B cell (primary cell): ENCODE results near the gene ILF3. TPM values are rescaled to one million over a fixed set of nuclear protein-coding genes. Genes with fewer than 3 reads are reported as not detected.

Experiments used
- ATAC-seq: fragments of 200-7000 bp; cut with Tn5 transposase; one replicate; pipeline ENCODE4 v1.10.0; 2021; ENCODE audit warnings: low read depth, mild to moderate bottlenecking, moderate number of reproducible peaks, moderate library complexity
- CTCF ChIA-PET: fragments of 350-600 bp; sonication (Branson Sonifier 250); formaldehyde crosslinking; loops from one replicate; lab custom pipeline; 2021; ENCODE audit warnings: antibody characterized with exemption, inconsistent platforms; lab: Charles Lee
- POLR2A ChIA-PET: fragments of 350-600 bp; sonication (Branson Sonifier 250); formaldehyde crosslinking; loops from one replicate; lab custom pipeline; 2021; ENCODE audit warnings: antibody characterized with exemption; lab: Charles Lee
- DNase-seq: peaks from one replicate; pipeline ENCODE4 v3.0.0; 2013
- H2AFZ ChIP-seq: 2 replicates; pipeline ENCODE4 v1.6.1; 2012; ENCODE audit warnings: mild to moderate bottlenecking, low read depth, low read length; ENCODE audit not compliant: insufficient read depth, poor library complexity, severe bottlenecking
- H3K27ac ChIP-seq, 2 donors: 1 replicate in 1 of 2; 2 replicates in 1 of 2; pipeline ENCODE4 v1.5.1; 2012 to 2013; ENCODE audit warnings: low read length in 2 of 2, mild to moderate bottlenecking in 2 of 2, moderate library complexity in 1 of 2
- H3K27me3 ChIP-seq, 4 experiments: fragments of 200-600 bp in 1 of 4; sonication (generic) in 1 of 4; replicated peaks in 1 of 4; 1 replicate in 2 of 4; 2 replicates in 2 of 4; pipeline versions ENCODE4 v1.6.1 to v1.7.0; 2013 to 2016; ENCODE audit warnings: low read length in 3 of 4, mild to moderate bottlenecking in 2 of 4, mixed read lengths in 1 of 4, moderate library complexity in 1 of 4; ENCODE audit not compliant: insufficient read depth in 4 of 4, control insufficient read depth in 3 of 4; ENCODE audit errors: control extremely low read depth in 1 of 4
- H3K36me3 ChIP-seq, 2 experiments: replicated peaks in 1 of 2; 1 replicate in 1 of 2; 2 replicates in 1 of 2; pipeline versions ENCODE4 v1.6.1 to v1.7.1; 2013; ENCODE audit warnings: low read length in 1 of 2; ENCODE audit not compliant: insufficient read depth in 2 of 2, control insufficient read depth in 1 of 2; ENCODE audit errors: control extremely low read depth in 1 of 2, extremely low read depth in 1 of 2
- H3K4me1 ChIP-seq, 2 donors: fragments of 200-600 bp in 1 of 2; sonication (generic) in 1 of 2; 1 replicate in 1 of 2; 2 replicates in 1 of 2; pipeline versions ENCODE4 v1.5.1 to v1.6.1; 2013 to 2017; ENCODE audit warnings: low read length in 2 of 2; ENCODE audit not compliant: control insufficient read depth in 2 of 2, insufficient read depth in 2 of 2
- H3K4me2 ChIP-seq: replicated peaks from 2 replicates; pipeline ENCODE3; 2012; ENCODE audit warnings: mild to moderate bottlenecking, low read depth, low read length; ENCODE audit not compliant: poor library complexity, severe bottlenecking
- H3K4me3 ChIP-seq, 5 experiments: fragments of 200-600 bp in 1 of 5; sonication (generic) in 1 of 5; 1 replicate in 3 of 5; 2 replicates in 2 of 5; pipeline versions ENCODE4 v1.5.1 to v1.7.0; 2011 to 2016; ENCODE audit warnings: low read length in 4 of 5, mild to moderate bottlenecking in 4 of 5, low read depth in 2 of 5, control low read depth in 1 of 5, moderate library complexity in 1 of 5; ENCODE audit not compliant: insufficient read depth in 1 of 5; ENCODE audit errors: control extremely low read depth in 1 of 5, extremely low read depth in 1 of 5
- H3K79me2 ChIP-seq: fragments of 200-600 bp; sonication (generic); one replicate; pipeline ENCODE4 v1.6.0; 2016; ENCODE audit warnings: low read length; ENCODE audit not compliant: control insufficient read depth, insufficient read depth
- H3K9ac ChIP-seq: fragments of 200-600 bp; sonication (generic); 2 replicates; pipeline ENCODE4 v1.6.1; 2017; ENCODE audit warnings: mild to moderate bottlenecking, low read length, moderate library complexity
- H3K9me3 ChIP-seq, 3 donors: one replicate each; pipeline versions ENCODE4 v1.6.1 to v1.7.1; 2013; ENCODE audit warnings: low read length in 2 of 3; ENCODE audit not compliant: control insufficient read depth in 2 of 3, insufficient read depth in 1 of 3; ENCODE audit errors: control extremely low read depth in 1 of 3
- H4K20me1 ChIP-seq: 2 replicates; pipeline ENCODE4 v1.6.0; 2012; ENCODE audit warnings: mild to moderate bottlenecking, low read length; ENCODE audit not compliant: insufficient read depth, control insufficient read depth, poor library complexity, severe bottlenecking
- H3K27ac Mint-ChIP-seq: one replicate; pipeline ENCODE4 v1.8.0; 2021; ENCODE audit warnings: mixed read lengths
- H3K27me3 Mint-ChIP-seq: one replicate; pipeline ENCODE4 v1.8.0; 2021; ENCODE audit warnings: mixed read lengths
- H3K4me1 Mint-ChIP-seq: one replicate; pipeline ENCODE4 v1.8.0; 2021; ENCODE audit warnings: mixed read lengths
- H3K4me3 Mint-ChIP-seq: one replicate; pipeline ENCODE4 v1.8.0; 2021; ENCODE audit warnings: mixed read lengths
- H3K9me3 Mint-ChIP-seq: one replicate; pipeline ENCODE4 v1.8.0; 2022; ENCODE audit warnings: mixed read lengths; ENCODE audit not compliant: insufficient read depth
- EZH2 ChIP-seq: IDR thresholded peaks from 2 replicates; pipeline ENCODE4 v1.6.1; 2012; ENCODE audit warnings: borderline replicate concordance, low read depth, mild to moderate bottlenecking, moderate library complexity, low read length; ENCODE audit not compliant: insufficient read depth, poor library complexity, severe bottlenecking
- WGBS: methylation state at CpG from one replicate; pipeline ENCODE4 v1.1.5; 2013; ENCODE audit warnings: missing lambda C conversion rate; ENCODE audit not compliant: insufficient coverage; 5-methylcytosine and 5-hydroxymethylcytosine counted together
- intact Hi-C: fragments of 100-400 bp; cut with micrococcal nuclease; formaldehyde crosslinking; loops from one replicate; pipeline ENCODE4 v1.10.0; 2022
- polyA plus RNA-seq: library from polyadenylated mRNA; depleted of rRNA; stranded (reverse); fragments of >200 nt; gene quantifications from 2 replicates; pipeline ENCODE4 v1.2.3, GENCODE V29; 2012
- total RNA-seq, 2 donors: library from RNA; stranded (reverse); fragments of 120-200 nt in 1 of 2; gene quantifications; 1 replicate in 1 of 2; 2 replicates in 1 of 2; pipeline versions ENCODE4 v1.2.3 to v1.2.4, GENCODE V29; 2013 to 2022
- TF ChIP-seq, protein P1 (sequence below): fragments of 200-600 bp; IDR thresholded peaks from one replicate; pipeline ENCODE4 v1.8.0; 2022; ENCODE audit warnings: antibody characterized with exemption, mild to moderate bottlenecking

ILF3 gene
- total and polyA plus RNA-seq, 2 donors (not counting 1 experiment from before 2014, with no cell fraction given) = 189 to 359 TPM

DNA sequence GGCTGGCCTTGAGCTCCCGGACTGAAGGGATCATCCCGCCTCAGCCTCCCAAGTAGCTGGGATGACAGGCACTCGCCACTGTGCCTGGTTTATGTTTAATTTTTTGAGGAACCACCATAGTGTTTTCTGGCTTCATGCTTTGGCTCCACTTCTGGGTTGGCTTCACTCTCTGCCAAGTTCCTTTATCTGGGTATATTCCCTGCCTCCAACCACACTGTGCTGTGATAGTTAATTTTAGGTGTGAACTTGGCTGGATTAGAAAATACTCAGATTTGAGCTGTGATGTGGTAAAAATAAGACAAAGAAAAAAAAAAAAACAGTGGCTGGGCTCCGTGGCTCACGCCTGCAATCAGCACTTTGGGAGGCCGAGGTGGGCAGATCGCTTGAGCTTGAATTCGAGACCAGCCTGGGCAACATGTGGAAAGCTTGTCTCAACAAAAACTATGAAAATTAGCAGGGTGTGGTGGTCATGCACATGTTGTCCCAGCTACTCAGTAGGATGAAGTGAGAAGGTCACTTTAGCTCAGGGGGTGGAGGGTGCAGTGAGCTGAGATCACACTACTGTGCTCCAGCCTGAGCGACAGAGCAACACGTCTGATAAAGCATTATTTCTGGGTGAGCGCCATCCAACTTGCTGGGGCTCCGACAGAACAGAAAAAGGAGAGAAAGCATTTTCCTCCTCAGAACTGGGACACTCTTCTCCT lies 7.5 kb upstream of the ILF3 start:
- Mint-ChIP-seq H3K9me3 (no peaks in the 10 kb centered on the region), H3K27ac (peak overlapping the region; percentile 46), H3K27me3 (no peaks in the 10 kb centered on the region), H3K4me3 (no peak overlapping the region), H3K4me1 (peaks cover 20% of the 10 kb centered on the region)
- Histone ChIP-seq H2AFZ (no peak overlapping the region), H3K79me2 (peaks cover 3% of the 10 kb centered on the region), H3K4me2 (no peak overlapping the region), H3K4me3 (no peak overlapping the region), H3K4me1 (peaks cover 7 to 16% of the 10 kb centered on the region in 2 donors), H3K9me3 (no peaks in the 10 kb centered on the region), H3K27ac (no peak overlapping the region), H3K27me3 (no peaks in the 10 kb centered on the region), H3K36me3 (peaks cover 2 to 26% of the 10 kb centered on the region in 2 experiments), H4K20me1 (peaks cover 17% of the 10 kb centered on the region), H3K9ac (no peak overlapping the region)
- ATAC-seq (no peak), DNase-seq (no peak)
- TF ChIP-seq, protein P1, sequence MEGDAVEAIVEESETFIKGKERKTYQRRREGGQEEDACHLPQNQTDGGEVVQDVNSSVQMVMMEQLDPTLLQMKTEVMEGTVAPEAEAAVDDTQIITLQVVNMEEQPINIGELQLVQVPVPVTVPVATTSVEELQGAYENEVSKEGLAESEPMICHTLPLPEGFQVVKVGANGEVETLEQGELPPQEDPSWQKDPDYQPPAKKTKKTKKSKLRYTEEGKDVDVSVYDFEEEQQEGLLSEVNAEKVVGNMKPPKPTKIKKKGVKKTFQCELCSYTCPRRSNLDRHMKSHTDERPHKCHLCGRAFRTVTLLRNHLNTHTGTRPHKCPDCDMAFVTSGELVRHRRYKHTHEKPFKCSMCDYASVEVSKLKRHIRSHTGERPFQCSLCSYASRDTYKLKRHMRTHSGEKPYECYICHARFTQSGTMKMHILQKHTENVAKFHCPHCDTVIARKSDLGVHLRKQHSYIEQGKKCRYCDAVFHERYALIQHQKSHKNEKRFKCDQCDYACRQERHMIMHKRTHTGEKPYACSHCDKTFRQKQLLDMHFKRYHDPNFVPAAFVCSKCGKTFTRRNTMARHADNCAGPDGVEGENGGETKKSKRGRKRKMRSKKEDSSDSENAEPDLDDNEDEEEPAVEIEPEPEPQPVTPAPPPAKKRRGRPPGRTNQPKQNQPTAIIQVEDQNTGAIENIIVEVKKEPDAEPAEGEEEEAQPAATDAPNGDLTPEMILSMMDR = no peak
- no peak for TF ChIP-seq EZH2
- ChIA-PET POLR2A (interaction anchor here (0.6 to 3.5 kb wide), 5 partner anchors 44 to 1845 kb away, joined by 3 to 24 read pairs (median 6); no protein-coding TSS in a partner anchor), CTCF (interaction anchor here (0.6 to 9.5 kb wide), 12 partner anchors 13 to 256 kb away, joined by 3 to 464 read pairs (median 8); partner anchors contain the start of genes CDKN2D, KRI1 and QTRT1)
- WGBS = 95% methylated on average over 12 of the region's 12 CpGs
- intact Hi-C loops = no loop called here

DNA sequence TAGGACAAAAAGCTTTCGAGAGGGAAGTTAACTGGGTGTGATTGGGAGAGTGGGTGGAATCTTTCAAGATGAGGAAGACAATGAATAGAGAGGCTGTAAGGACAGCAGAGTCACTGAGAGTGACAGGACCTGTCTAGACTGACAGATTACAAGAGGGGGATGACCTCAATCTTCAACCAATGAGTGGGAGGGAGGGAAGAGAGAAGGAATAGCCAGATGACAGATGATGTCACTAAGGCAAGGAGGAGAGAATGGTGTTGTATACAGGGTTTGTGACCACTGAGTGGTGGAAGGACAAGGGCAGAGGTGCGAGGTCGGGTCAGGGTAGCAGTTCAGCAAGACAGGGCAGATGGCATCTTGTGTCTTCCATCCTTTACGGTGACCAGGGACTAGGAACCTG lies 5.8 kb upstream of the ILF3 start:
- Mint-ChIP-seq H3K4me3 (no peak overlapping the region), H3K4me1 (peaks cover 28% of the 10 kb centered on the region), H3K9me3 (no peaks in the 10 kb centered on the region), H3K27ac (no peak overlapping the region), H3K27me3 (no peaks in the 10 kb centered on the region)
- Histone ChIP-seq H3K79me2 (peaks cover 20% of the 10 kb centered on the region), H3K4me2 (no peak overlapping the region), H2AFZ (no peak overlapping the region), H3K4me1 (peaks cover 11 to 25% of the 10 kb centered on the region in 2 donors), H3K4me3 (no peak overlapping the region), H3K9ac (no peak overlapping the region), H3K9me3 (no peaks in the 10 kb centered on the region), H3K27me3 (no peaks in the 10 kb centered on the region), H3K36me3 (peaks cover 0 to 11% of the 10 kb centered on the region in 2 experiments), H3K27ac (no peak overlapping the region), H4K20me1 (peaks cover 8% of the 10 kb centered on the region)
- intact Hi-C loops = no loop called here
- ChIA-PET CTCF (interaction anchor here (0.8 to 9.5 kb wide), 4 partner anchors 66 to 160 kb away, joined by 3 to 464 read pairs (median 53); partner anchors contain the start of genes CDKN2D and KRI1), POLR2A (no interaction called here)
- ATAC-seq (no peak), DNase-seq (no peak)
- WGBS = 100% methylated on average over 3 of the region's 4 CpGs
- TF ChIP-seq, protein P1 = no peak
- TF ChIP-seq EZH2 = no peak
